ENCODE measurements around the gene HSPA2. TPM values are rescaled to one million over a fixed set of nuclear protein-coding genes. Genes with fewer than 3 reads are reported as not detected.

HSPA2 gene
- 2.3 and 5.9 TPM in 2 replicates for total RNA-seq

DNA sequence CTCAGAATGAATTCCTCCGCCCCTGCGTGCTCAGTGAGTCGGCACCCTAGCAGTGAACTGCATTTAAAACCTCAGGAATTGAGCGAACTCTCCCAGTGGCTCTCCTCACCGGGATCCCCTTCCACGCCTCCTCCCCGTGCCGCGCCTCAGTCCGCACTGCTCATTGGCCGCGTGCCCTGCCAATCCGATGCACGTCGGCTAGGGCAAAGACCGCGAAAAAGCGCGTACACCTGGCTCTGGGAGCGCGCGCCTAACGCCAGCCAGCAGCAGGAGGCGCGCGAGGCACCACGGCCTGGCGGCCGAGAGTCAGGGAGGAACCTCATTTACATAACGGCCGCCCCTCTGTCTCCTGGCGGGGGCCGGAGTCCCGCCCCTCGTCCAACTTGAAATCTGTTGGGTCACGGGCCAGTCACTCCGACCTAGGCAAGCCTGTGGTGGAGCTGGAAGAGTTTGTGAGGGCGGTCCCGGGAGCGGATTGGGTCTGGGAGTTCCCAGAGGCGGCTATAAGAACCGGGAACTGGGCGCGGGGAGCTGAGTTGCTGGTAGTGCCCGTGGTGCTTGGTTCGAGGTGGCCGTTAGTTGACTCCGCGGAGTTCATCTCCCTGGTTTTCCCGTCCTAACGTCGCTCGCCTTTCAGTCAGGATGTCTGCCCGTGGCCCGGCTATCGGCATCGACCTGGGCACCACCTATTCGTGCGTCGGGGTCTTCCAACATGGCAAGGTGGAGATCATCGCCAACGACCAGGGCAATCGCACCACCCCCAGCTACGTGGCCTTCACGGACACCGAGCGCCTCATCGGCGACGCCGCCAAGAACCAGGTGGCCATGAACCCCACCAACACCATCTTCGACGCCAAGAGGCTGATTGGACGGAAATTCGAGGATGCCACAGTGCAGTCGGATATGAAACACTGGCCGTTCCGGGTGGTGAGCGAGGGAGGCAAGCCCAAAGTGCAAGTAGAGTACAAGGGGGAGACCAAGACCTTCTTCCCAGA, at the start of gene HSPA2:
Gene HSPA2, plus strand, starts transcription at position 534 of the 995 bp plus-strand sequence. Its CDS starts 109 bp downstream, at position 643.

DNA sequence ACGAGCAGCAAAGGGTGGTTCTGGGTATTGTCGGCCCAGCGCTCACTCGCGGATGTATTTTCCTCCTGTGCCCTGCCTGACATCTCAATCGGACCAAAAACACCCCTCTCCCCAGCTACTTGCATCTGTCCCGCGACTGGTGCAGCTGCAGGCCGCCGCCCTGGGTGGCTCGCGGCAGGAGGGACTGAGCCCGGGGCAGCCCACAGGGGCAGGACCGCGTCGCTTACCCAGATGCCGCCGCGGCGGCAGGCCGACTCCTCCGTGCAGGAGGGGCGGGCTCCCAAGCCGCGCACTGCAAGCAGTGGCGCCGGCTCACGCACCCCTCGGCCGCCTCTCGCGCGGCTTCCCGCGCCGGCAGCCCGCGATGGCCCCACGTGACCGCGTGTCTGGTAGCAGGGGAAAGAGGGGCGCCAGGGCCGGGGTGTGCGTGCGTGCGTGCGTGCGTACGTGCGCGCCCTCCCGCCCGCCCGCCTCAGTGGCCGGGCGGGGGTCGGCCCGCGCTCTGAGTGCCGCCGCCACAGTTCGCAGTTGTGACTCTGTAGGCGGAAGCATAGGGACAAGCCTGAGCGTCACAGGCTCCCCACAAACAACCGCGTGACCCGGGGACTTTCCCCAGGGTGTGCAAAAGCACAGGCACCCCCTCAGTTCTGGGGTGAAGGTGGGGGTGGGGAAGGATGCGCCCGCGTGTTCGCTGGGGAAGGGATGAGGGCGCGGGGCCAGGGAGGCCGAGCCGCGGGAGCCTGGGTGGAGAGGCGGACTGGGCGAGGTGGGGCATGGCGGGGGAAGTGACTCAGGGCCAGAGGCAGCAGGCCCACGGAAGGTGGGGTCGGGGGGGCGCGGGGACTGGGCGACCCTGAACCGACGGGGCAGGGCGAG, 36.9 kb upstream of the HSPA2 start, which contains the start of gene ZBTB25:
Gene ZBTB25, minus strand, starts transcription at position 405 of the 876 bp plus-strand sequence. CDS start 13,305 bp downstream, outside the sequence.

DNA sequence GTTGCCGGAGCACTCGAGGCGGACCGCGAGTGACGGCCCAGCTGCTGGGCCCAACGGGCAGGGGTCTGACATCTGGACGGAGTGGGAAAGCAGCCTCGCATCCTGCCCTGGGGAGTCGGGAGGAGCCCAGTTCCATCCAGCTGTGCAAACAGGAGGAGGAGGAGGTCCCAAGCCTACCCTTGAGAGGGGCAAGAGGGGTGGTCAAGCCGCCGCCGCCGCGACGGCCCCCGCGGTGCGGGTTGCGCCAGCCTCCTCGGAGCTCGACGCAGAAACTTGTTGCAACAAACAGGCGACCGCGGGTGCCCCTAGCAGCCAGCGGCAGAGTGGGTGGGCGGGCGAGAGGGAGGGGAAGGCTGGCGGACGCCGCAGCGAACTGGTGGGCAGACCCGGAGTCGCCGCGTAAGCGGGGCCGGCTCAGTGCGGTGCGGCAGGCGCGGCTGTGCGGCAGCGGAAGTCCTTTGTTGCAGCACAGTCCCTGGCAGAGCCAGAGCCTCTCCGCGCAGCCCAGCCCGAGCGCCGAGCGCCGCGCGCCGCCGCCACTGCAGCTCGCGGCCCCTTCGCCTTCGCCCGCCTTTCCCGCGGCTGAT, 36.1 kb upstream of the HSPA2 start, which contains the start of gene ZBTB1:
Gene ZBTB1, plus strand, starts transcription at position 461 of the 587 bp plus-strand sequence. CDS start 16,735 bp downstream, outside the sequence.

DNA sequence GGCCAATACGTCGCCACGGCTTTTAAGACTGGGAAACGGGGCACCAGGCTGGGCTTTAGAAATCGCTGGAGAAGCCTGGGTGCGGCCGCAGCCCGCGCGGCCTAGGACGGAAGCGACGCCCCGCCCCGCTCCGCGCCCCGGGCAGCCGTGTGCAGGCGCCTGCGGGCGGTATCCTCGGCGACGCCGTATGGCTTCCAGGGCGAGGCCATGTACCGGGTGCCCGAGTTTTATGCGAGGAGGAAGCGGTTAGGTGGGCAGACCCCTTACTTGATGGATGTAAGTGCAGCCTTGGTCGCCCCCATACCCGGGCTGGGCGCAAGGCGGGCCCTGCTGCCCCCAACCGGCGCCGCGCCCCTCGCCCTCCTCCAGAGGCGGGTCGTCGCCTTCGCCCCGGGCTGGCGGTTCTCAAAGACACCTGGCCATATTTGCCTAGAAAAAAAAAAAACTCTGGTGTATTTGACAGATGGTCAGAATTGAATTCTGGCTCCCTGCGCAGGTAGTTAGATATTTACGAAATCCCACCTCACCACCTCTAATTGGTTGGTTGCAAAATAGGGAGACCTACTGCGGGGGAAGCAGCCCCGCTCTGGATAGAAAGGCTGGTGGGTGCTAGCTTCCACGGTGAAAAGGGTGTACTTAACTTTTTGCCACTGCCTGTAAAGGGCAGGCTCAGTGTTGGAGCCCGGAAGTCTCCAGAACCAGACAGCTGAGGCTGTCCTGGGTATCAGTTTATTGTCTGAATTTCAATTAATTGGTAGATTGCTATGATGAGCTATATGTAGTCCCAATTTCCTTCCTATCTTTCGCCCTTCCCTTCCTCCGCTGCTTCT, 9.5 kb downstream of the HSPA2 start, which contains the start of gene PPP1R36:
Gene PPP1R36, plus strand, starts transcription at position 171 of the 830 bp plus-strand sequence. Its CDS starts 37 bp downstream, at position 208.

Other genes starting within 250 kb of the HSPA2 start
- gene ESR2, start 246.4 kb upstream of the HSPA2 start, total RNA-seq = under 0.01 and 0.19 TPM in 2 replicates
- 32.4 and 92.6 TPM in 2 replicates for gene MTHFD1, start 152.4 kb upstream of the HSPA2 start, total RNA-seq
- gene AKAP5, start 75.2 kb upstream of the HSPA2 start, total RNA-seq = 0.56 and 0.58 TPM in 2 replicates
- gene ZBTB25, start 36.9 kb upstream of the HSPA2 start, total RNA-seq = 4.0 and 7.6 TPM in 2 replicates
- gene ZBTB1, start 36.0 kb upstream of the HSPA2 start, total RNA-seq = 40.8 and 60.9 TPM in 2 replicates
- 0.19 and 0.28 TPM in 2 replicates for gene PPP1R36, start 9.2 kb downstream of the HSPA2 start, total RNA-seq
- 3.5 and 5.4 TPM in 2 replicates for gene PLEKHG3, start 163.7 kb downstream of the HSPA2 start, total RNA-seq

Measured in regular cardiac myocyte (primary cell).